Activated T-cell treated with anti-CD3 and anti-CD28 coated beads for 48 hours (primary cell): ENCODE measurements around the gene DDX27.
A peak's percentile ranks its signal among the peaks of the same experiment; 100 is the strongest.

Source experiments
- DNase-seq: peaks from one replicate; pipeline ENCODE4 v3.0.0-alpha.2; 2020; ENCODE audit warnings: low read depth

Gene DDX27

GRCh38 chr20:49247792-49248191 is 28.6 kb downstream of the DDX27 start:
- DNase-seq, result no peak

DNA sequence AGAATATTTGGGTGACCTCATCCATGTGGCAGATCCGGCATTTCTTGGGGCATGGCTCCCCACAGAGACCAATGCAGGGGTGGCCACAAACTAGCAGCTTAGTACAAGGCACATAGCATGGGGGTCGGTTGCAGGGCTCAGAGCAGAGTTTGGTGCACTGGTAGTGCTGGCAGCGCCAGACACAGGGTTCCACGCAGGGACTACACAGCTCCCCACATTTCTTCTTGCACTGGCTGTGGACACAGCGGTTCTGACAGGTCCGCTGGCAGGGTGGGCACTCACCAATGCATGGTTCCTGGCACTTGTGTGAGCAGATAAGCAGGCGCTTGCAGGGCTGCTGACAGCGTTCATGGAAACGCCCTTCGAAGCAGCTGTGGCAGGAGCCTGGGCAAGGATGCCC is 29.1 kb downstream of the DDX27 start:
- no peak for DNase-seq

- no peak for DNase-seq
Observed at GRCh38 chr20:49248879-49249665, 29.9 kb downstream of the DDX27 start.

GRCh38 chr20:49252556-49253350 is 33.5 kb downstream of the DDX27 start:
- no peak for DNase-seq

DNA sequence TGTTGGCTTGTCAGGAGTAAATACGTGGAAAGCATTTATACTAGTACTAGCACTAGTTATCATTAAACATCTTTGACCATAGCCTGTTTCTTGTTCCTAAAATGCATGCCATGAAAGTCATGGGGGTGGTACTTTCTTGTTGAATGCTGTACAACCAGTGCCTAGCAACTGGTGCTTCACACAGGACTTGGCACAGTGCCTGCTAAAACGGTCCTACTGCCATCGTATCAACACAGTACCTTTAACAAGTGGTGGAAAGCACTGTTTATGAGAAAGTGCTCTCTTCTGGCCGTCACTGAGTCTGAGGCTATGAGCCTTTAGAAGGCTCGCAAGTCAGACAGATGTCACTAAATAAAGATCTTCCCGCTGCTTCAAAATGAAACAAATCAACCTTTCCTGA is 37.0 kb downstream of the DDX27 start:
- DNase-seq, result no peak

DNA sequence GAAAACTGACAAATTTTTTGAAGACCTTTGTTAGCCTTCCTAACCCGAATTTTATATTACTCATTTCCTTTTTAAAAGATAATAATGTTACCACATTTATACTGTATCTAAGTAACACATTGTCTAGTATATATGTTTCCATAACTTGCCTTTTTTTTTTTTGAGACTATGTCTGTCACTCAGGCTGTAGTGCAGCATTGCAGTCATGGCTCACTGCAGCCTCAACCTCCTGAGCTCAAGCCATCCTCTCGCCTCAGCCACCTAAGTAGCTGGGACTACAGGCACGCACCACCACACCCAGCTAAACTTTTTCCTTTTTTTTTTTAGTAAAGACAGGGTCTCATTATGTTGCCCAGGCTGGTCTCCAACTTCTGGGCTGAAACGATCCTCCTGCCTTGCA is 40.1 kb downstream of the DDX27 start:
- no peak for DNase-seq

- DNase-seq, result no peak
Observed at GRCh38 chr20:49259799-49260198, 40.6 kb downstream of the DDX27 start.

DNA sequence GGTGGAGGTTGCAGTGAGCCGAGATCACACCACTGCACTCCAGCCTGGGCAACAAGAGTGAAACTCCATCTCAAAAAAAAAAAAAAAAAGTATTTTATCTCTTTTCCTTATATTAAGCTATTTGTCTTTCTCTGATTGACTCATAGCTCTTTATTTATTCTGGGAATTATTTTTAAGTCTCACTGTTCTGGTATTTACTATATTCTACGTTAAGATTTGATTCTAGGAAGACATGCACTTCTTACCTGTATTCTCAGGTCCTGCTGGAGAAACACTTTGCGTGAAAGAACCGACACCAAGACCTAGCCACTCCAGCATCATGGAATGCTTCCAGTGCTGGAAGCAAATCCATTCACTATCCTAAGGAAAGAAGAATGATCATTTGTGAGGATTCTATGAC is 41.0 kb downstream of the DDX27 start:
- no peak for DNase-seq

DNA sequence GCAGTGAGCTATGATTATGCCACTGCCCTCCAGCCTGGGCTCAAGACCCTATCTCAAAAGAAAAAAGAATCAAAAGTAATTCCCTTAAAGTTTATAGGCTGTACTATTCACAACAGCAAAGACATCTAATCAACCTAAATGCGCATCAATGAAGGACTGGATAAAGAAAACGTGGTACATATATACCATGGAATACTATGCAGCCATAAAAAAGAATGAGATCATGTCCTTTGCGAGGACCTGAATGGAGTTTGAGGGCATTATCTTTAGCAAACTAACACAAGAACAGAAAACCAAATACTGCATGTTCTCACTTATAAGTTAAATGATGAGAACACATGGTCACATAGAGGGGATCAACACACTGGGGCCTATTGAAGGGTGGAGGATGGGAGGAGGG is 42.0 kb downstream of the DDX27 start:
- no peak for DNase-seq

DNA sequence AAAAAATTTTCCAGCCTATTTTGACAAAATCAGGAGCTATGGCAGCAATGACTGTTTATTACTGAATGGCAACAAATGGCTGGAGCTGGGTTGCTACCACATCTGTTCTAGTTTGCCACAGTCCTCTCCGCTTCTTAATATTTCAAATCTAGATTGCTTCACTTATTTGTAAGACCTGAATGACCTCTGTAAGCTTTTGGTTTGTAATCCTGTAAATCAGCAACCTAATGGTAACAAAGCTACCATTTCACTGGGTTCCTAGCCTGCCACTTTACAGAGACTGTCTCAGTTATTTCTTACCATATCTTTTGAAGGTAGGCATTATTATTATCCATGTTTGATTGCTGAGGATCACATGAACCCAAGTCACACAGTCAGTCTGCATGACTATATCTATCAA is 43.2 kb downstream of the DDX27 start:
- no peak for DNase-seq

DNA sequence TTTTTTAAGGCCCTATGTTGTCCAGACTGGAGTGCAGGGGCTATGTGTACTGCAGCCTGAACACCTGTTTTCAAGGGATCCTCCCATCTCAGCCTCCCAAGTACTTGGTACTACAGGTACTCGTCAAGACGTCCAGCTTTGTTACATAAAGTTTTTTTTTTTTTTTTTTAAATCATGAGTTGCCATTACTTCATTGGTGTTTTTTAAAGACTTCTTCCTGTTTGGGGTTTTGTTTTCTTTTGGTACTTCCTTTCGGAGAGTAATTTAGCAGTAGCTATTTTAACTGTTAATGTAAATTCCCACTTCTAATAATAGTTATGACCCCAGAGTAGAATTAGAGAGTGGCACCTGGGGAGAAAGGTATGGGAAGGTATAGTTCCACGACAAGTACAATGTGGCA is 48.1 kb downstream of the DDX27 start:
- DNase-seq, result no peak

- no peak for DNase-seq
Observed at GRCh38 chr20:49268600-49269365, 49.6 kb downstream of the DDX27 start.

- no peak for DNase-seq
Observed at GRCh38 chr20:49270177-49270576, 51.0 kb downstream of the DDX27 start.

- DNase-seq, result no peak
Observed at GRCh38 chr20:49270736-49271135, 51.5 kb downstream of the DDX27 start.

DNA sequence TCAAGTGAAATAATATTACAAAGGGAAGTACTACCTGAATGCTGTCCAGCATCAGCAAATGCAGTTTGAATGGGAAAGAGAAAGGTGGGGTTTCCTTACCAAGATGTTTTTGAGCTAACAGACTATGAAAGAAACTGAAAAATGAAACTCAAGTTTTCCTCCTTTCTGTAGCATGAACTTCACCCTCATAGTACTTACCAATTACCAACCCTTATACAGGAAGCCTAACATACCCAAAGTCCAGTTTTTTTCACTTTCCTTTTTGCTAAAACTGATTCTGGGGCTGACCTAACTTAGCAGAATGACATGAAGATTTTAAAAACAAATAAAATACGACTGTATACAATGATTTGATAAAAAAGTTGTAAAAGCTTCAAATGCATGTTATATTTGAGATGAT is 53.4 kb downstream of the DDX27 start:
- DNase-seq, result no peak

GRCh38 chr20:49273696-49274277 is 54.6 kb downstream of the DDX27 start:
- DNase-seq, result no peak

DNA sequence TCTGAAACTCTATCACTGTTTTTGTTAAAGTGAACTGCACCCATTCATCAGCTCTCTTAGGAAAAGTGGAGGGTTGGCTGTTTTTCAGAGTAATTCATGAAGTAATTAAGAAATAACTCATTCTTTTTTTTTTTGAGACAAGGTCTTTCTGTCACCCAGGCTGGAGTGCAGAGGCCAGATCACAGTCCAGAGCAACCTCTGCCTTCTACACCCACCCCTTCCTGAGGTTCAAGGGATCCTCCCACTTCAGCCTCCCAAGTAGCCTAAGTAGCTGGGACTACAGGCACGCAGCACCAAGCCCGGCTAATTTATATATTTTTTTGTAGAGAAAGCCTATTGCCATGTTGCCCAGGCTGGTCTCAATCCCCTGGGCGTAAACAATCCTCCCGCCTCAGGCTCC is 56.0 kb downstream of the DDX27 start:
- DNase-seq, result no peak

DNA sequence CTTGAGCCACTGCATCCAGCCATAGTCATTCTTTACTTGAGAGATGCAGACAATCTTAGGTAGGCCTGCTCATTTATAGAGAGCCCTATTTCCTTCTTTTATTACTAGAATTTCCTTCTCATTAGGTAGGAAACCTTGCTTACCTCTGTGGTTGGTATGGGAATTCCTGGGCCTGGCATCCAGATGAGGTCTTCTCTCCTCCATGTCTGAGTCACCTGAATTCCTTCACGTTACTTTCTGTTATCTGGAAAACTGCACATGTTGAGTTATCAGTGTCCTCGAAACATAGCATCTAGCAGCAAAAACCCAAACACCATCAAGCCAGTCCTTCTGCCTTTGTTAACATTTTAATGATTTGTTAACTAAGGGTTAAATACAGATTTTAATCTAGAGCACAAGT is 56.4 kb downstream of the DDX27 start:
- DNase-seq, result no peak

DNA sequence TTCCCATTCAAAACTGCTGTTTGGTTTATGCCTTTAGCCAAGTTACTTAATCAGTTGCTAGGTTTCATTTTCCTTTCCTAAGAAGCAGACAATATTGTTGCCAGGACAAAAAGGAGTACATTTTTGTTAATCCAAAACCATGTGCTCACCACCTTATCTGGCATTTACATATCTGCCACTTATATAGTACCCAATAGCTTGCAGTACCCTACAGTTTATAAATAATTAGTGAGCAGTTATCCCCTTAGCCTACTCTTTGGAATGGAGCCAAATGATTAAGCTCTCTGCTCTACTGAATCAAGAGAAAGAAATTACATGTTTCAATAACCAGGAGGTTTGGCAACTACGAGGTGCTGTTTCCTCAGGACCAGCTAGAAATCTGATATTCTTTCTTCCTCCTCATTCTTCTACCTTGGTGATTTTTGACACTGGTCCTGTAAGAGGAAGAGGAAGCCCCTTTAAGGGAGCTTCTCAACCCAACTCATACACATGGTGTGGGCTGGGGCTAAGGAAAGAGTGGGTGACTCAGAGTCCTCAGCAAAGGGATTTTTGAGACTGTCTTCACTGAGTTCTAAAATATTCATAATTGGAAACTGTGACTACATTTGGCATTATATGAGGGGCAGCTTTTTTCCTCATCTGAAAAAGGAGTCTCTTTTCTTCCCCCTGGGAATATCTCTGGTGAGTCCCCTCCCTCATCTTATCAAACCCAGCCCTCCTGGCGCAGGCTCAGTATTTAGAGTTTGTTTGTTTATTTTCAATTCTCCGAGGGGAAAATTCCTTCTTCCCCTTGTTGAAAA is 57.1 kb downstream of the DDX27 start:
- no peak for DNase-seq

DNA sequence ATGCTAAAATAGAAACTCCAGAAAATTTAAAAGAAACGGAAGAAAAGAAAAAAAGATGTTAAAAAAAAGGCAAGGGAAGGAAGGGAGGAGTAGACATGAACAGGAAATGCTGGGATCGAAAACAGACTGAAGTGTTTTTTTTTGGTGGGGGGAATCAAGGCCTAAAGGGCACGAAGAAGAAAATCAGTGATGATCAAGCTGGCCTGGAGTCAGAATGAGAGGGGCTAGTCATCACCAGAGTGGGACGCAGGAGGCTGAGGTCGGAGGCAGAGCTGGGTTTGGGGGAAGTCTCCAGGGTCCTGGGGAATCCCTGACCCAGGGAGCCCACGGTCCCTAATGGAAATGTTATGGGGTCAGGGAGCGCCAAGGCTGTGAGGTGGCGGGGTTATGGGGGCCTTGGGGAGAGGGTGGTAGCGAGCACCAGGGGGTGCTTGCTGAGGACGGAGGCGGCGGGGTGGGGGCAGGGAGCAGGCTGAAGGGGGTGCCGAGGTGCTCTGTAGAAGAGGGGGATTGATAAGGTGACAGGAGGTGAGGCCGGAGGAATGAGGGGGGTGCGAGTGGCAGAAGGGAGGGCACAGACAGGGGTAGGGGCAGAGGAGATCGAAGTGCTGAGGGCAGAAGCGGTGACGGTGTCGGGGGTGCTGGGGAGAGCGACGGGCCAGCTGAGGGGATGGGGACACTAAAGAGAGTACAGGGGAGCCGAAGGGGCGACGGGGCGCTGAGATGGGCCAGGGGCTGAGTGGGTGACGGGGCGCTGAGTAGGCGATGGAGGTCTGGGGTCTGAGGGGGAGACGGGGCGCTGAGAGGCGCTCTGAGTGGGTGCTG is 58.0 kb downstream of the DDX27 start:
- DNase-seq, result peak; percentile 64

DNA sequence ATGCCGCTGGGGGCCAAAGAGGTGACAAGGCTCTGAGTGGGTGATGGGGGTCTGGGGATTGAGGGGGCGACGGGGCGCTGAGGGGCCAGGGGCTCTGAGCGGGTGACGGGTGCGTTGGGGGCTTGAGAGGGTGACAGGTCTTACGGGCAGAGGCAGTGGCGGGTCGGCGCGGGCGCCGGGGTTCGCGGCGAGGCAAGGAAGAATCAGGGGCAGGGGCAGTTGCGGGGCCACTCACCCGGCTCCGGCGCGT is 58.5 kb downstream of the DDX27 start:
- no peak for DNase-seq
